Suprapubic skin (tissue), 4 donors: ENCODE results near the gene IGFBP2.

Experiments
- EP300 ChIP-seq: sonication (generic); formaldehyde crosslinking; IDR thresholded peaks from one replicate; pipeline ENCODE4 v1.6.1; 2017; ENCODE audit warnings: antibody characterized with exemption
- POLR2A ChIP-seq, 2 donors: fragments of 450-650 bp; IDR thresholded peaks; one replicate each; pipeline ENCODE4 v1.6.1; 2017; ENCODE audit warnings: antibody characterized with exemption in 2 of 2, mild to moderate bottlenecking in 2 of 2, moderate library complexity in 2 of 2
- POLR2AphosphoS5 ChIP-seq, 3 donors: sonication (generic); formaldehyde crosslinking; IDR thresholded peaks; one replicate each; pipeline ENCODE4 v1.6.1; 2017; ENCODE audit warnings: antibody characterized with exemption in 3 of 3
- TF ChIP-seq, protein P1 (sequence below), 2 donors: fragments of 200-600 bp in 1 of 2; fragments of 450-650 bp in 1 of 2; sonication (generic) in 1 of 2; IDR thresholded peaks; one replicate each; pipeline ENCODE4 v1.5.1; 2016 to 2019; ENCODE audit warnings: antibody characterized with exemption in 2 of 2, mild to moderate bottlenecking in 1 of 2, moderate library complexity in 1 of 2

DNA sequence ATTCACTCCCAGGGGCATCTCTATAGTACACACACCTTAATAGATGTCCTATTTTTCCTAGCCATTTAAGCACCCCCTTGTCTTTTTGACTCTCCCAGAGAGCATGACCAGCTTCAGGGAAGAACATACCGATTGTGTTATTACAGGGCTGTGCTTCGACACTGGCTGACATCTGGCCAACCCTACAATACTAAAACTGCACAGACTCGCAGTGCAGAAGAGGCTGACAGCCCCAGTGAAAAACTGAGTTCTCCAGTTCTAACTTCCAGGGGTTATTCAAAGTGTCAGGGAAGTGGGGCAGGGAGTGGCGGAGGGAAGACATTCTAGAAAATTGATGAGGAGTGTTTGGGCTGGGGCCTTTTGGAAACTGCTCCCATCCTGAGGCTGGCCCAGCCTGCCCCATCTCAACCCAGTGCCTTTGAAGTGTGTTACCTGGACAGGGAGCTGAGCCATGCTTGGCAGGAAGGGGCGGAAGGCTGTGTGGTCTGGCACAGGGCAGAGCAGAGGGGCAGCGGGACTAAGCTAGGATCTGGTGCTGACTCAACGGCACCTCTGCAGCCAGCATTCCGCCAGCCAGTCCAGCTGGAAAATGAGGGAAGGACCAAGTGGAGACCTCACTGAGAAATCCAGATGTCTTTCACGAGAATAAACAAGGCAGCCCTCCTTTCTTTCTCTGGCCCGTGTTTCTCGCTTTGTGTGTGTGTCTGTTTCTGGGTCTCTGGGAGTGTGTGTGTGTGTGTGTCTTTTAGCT, 77.5 kb downstream of the IGFBP2 start:
- TF ChIP-seq, protein P1, sequence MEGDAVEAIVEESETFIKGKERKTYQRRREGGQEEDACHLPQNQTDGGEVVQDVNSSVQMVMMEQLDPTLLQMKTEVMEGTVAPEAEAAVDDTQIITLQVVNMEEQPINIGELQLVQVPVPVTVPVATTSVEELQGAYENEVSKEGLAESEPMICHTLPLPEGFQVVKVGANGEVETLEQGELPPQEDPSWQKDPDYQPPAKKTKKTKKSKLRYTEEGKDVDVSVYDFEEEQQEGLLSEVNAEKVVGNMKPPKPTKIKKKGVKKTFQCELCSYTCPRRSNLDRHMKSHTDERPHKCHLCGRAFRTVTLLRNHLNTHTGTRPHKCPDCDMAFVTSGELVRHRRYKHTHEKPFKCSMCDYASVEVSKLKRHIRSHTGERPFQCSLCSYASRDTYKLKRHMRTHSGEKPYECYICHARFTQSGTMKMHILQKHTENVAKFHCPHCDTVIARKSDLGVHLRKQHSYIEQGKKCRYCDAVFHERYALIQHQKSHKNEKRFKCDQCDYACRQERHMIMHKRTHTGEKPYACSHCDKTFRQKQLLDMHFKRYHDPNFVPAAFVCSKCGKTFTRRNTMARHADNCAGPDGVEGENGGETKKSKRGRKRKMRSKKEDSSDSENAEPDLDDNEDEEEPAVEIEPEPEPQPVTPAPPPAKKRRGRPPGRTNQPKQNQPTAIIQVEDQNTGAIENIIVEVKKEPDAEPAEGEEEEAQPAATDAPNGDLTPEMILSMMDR (IDR thresholded peaks at IDR 0.05), result no peak
- no peak for TF ChIP-seq POLR2A (IDR thresholded peaks at IDR 0.05)
- TF ChIP-seq POLR2AphosphoS5 (IDR thresholded peaks at IDR 0.05), result no peak
- no peak for TF ChIP-seq EP300
